HepG2 (cell line): ENCODE measurements around the gene ANXA2. TPM values are rescaled to one million over a fixed set of nuclear protein-coding genes. Genes with fewer than 3 reads are reported as not detected.

Source experiments
- ATAC-seq: fragments of 200-7000 bp; cut with Tn5 transposase; 3 replicates; pipeline ENCODE4 v1.9.1; 2020; ENCODE audit warnings: mild to moderate bottlenecking, moderate library complexity
- BruUV-seq: library from RNA; stranded (reverse); fragments of 400-500 nt; replicated peaks from 2 replicates; lab custom pipeline; 2021; lab: Mats Ljungman, UMichigan
- CTCF ChIA-PET: fragments of 300-600 bp; formaldehyde crosslinking; extraction: SDS; loops from one replicate; lab custom pipeline; 2021; ENCODE audit warnings: low total read pairs, inconsistent platforms, low intra/inter-chr PET ratio; lab: Yijun Ruan, JAX
- POLR2A ChIA-PET: fragments of 350-600 bp; sonication (Branson Sonifier 250); formaldehyde crosslinking; loops from one replicate; lab custom pipeline; 2020; ENCODE audit warnings: antibody characterized with exemption, inconsistent platforms; lab: Yijun Ruan, JAX
- DNase-seq: peaks from one replicate; pipeline ENCODE4 v3.0.0-alpha.2; 2015; ENCODE audit warnings: low spot score
- FAIRE-seq: peaks from 3 replicates; lab custom pipeline; 2011; peaks lifted over from hg19 to GRCh38; lab: Jason Lieb, UNC
- H2AFZ ChIP-seq: one replicate; pipeline ENCODE4 v1.6.1; 2011; ENCODE audit warnings: low read length, inconsistent platforms
- H3K27ac ChIP-seq: fragments of 300-600 bp; 3 replicates; pipeline ENCODE4 v1.8.0; 2011; ENCODE audit warnings: mixed run types, mild to moderate bottlenecking, mixed read lengths, low read length, inconsistent platforms; ENCODE audit not compliant: insufficient read depth; ENCODE audit errors: extremely low read length
- H3K27me3 ChIP-seq, 2 experiments: fragments of 200-600 bp in 1 of 2; 2 replicates in 1 of 2; 3 replicates in 1 of 2; pipeline versions ENCODE4 v1.6.0 to v1.8.0; 2011; ENCODE audit warnings: low read length in 2 of 2, mild to moderate bottlenecking in 2 of 2, moderate library complexity in 2 of 2, inconsistent platforms in 1 of 2; ENCODE audit not compliant: insufficient read depth in 2 of 2, control insufficient read depth in 1 of 2
- H3K36me3 ChIP-seq, 2 experiments: fragments of 200-600 bp in 1 of 2; replicated peaks in 1 of 2; 2 replicates in 1 of 2; 3 replicates in 1 of 2; pipeline versions ENCODE4 v1.5.1 to v1.8.0; 2011; ENCODE audit warnings: low read length in 2 of 2, inconsistent platforms in 1 of 2; ENCODE audit not compliant: insufficient read depth in 2 of 2, control insufficient read depth in 1 of 2
- H3K4me1 ChIP-seq: 2 replicates; pipeline ENCODE4 v1.5.1; 2012; ENCODE audit warnings: low read length, inconsistent platforms; ENCODE audit not compliant: insufficient read depth
- H3K4me2 ChIP-seq: 2 replicates; pipeline ENCODE4 v1.6.0; 2011; ENCODE audit warnings: low read depth, low read length, inconsistent platforms
- H3K4me3 ChIP-seq, 3 experiments: fragments of 200-600 bp in 1 of 3; sonication (generic), shearing (Covaris generic) in 1 of 3; replicated peaks in 1 of 3; 2 replicates each; pipeline ENCODE4 v1.5.1; 2011 to 2016; ENCODE audit warnings: low read length in 3 of 3, inconsistent platforms in 2 of 3, low read depth in 2 of 3, mild to moderate bottlenecking in 2 of 3, control low read depth in 1 of 3, mixed read lengths in 1 of 3; ENCODE audit not compliant: insufficient read depth in 1 of 3
- H3K79me2 ChIP-seq: one replicate; pipeline ENCODE4 v1.6.1; 2011; ENCODE audit warnings: low read length, inconsistent platforms; ENCODE audit not compliant: insufficient read depth
- H3K9ac ChIP-seq: 2 replicates; pipeline ENCODE4 v1.6.0; 2011; ENCODE audit warnings: mild to moderate bottlenecking, low read depth, low read length, inconsistent platforms; ENCODE audit not compliant: insufficient read depth
- H3K9me3 ChIP-seq: 2 replicates; pipeline ENCODE4 v1.5.1; 2012; ENCODE audit warnings: mild to moderate bottlenecking, low read length
- H4K20me1 ChIP-seq: 2 replicates; pipeline ENCODE4 v1.6.0; 2011; ENCODE audit warnings: inconsistent platforms, mild to moderate bottlenecking, low read length, moderate library complexity; ENCODE audit not compliant: insufficient read depth
- ARNTL ChIP-seq: sonication (generic); formaldehyde crosslinking; IDR thresholded peaks from 2 replicates; pipeline ENCODE4 v1.4.0; 2020; ENCODE audit warnings: mild to moderate bottlenecking, missing genetic modification reagents
- ATRX ChIP-seq: sonication (generic); formaldehyde crosslinking; IDR thresholded peaks from 2 replicates; pipeline ENCODE4 v1.4.0; 2020; ENCODE audit warnings: missing genetic modification reagents, borderline replicate concordance
- CHD4 ChIP-seq: fragments of 200-600 bp; sonication (generic); IDR thresholded peaks from 2 replicates; pipeline ENCODE4 v1.7.0; 2017; ENCODE audit warnings: mild to moderate bottlenecking, low read length, borderline replicate concordance
- CREB1 ChIP-seq, 2 experiments: fragments of 450-650 bp in 1 of 2; IDR thresholded peaks; 2 replicates each; pipeline ENCODE4 v1.6.1; 2016 to 2017; ENCODE audit warnings: control low read depth in 1 of 2, mild to moderate bottlenecking in 1 of 2, missing compliant biosample characterization in 1 of 2, missing genetic modification characterization in 1 of 2
- ESRRA ChIP-seq: sonication (generic); formaldehyde crosslinking; IDR thresholded peaks from 2 replicates; pipeline ENCODE4 v1.5.1; 2020; ENCODE audit warnings: mild to moderate bottlenecking, low read depth, missing genetic modification reagents
- LCORL ChIP-seq, 2 experiments: fragments of 450-650 bp in 1 of 2; sonication (generic) in 1 of 2; formaldehyde crosslinking in 1 of 2; IDR thresholded peaks; 2 replicates each; pipeline versions ENCODE4 v1.5.0 to v1.6.1; 2017 to 2020; ENCODE audit warnings: antibody characterized with exemption in 1 of 2, missing genetic modification reagents in 1 of 2
- MXD4 ChIP-seq: IDR thresholded peaks from 2 replicates; pipeline ENCODE4 v1.6.1; 2016; ENCODE audit warnings: mild to moderate bottlenecking, missing biosample characterization, missing genetic modification reagents
- MYNN ChIP-seq: sonication (generic); formaldehyde crosslinking; IDR thresholded peaks from 2 replicates; pipeline ENCODE4 v1.4.0; 2020; ENCODE audit warnings: mild to moderate bottlenecking, low read depth, missing genetic modification reagents
- NR2F6 ChIP-seq, 2 experiments: IDR thresholded peaks; 2 replicates each; pipeline ENCODE4 v1.6.1; 2016; ENCODE audit warnings: antibody characterized with exemption in 1 of 2, mild to moderate bottlenecking in 1 of 2
- RAD51 ChIP-seq: fragments of 450-650 bp; IDR thresholded peaks from 2 replicates; pipeline ENCODE4 v1.6.1; 2016; ENCODE audit warnings: borderline replicate concordance
- RFX3 ChIP-seq: IDR thresholded peaks from 2 replicates; pipeline ENCODE4 v1.6.1; 2016; ENCODE audit warnings: missing biosample characterization, missing genetic modification reagents
- RXRB ChIP-seq: IDR thresholded peaks from 2 replicates; pipeline ENCODE4 v1.6.1; 2016; ENCODE audit warnings: borderline replicate concordance, missing genetic modification reagents, missing compliant biosample characterization
- ZKSCAN8 ChIP-seq: IDR thresholded peaks from 2 replicates; pipeline ENCODE4 v1.6.1; 2016; ENCODE audit warnings: borderline replicate concordance, missing genetic modification reagents, missing compliant biosample characterization
- ZNF430 ChIP-seq: sonication (generic); formaldehyde crosslinking; IDR thresholded peaks from 2 replicates; pipeline ENCODE4 v1.9.0; 2021; ENCODE audit warnings: mild to moderate bottlenecking, missing genetic modification reagents
- WGBS: methylation state at CpG from one replicate; pipeline ENCODE4 v1.1.6; 2017; ENCODE audit warnings: low lambda C conversion rate; 5-methylcytosine and 5-hydroxymethylcytosine counted together
- in situ Hi-C: cut with HindIII; loops from 2 replicates; pipeline ENCODE4 v1.10.0; 2017; ENCODE audit warnings: low pct_unique_long_range_greater_than_20kb; ENCODE audit not compliant: extremely low pct_ligation_motif_present
- intact Hi-C: fragments of 100-400 bp; cut with micrococcal nuclease; formaldehyde crosslinking; loops from one replicate; pipeline ENCODE4 v1.10.0; 2022; ENCODE audit not compliant: unreplicated experiment
- polyA plus RNA-seq, 8 experiments: library from polyadenylated mRNA; depleted of rRNA in 3 of 8; stranded (reverse) in 7 of 8; unstranded in 1 of 8; fragments of >200 nt; fragmentation: Illumina TruSeq in 4 of 8; extraction: Trizol in 4 of 8; gene quantifications; 2 replicates each; pipeline versions ENCODE4 v1.2.1 to v1.2.3, GENCODE V29; 2011 to 2016; ENCODE audit warnings: low read depth in 4 of 8, missing spikeins in 1 of 8, mixed read lengths in 1 of 8; ENCODE audit not compliant: insufficient read depth in 1 of 8
- total RNA-seq, 5 experiments: library from RNA; depleted of rRNA; stranded (reverse); fragments of >200 nt; fragmentation: Illumina TruSeq; extraction: Trizol; gene quantifications; 2 replicates each; pipeline ENCODE4 v1.2.3, GENCODE V29; 2016; ENCODE audit warnings: low read depth in 1 of 5
- TF ChIP-seq, protein P1 (sequence below): sonication (generic); formaldehyde crosslinking; IDR thresholded peaks from 2 replicates; pipeline ENCODE4 v1.5.0; 2020; ENCODE audit warnings: missing genetic modification reagents
- TF ChIP-seq, protein P2 (sequence below): sonication (generic); formaldehyde crosslinking; IDR thresholded peaks from 2 replicates; pipeline ENCODE4 v1.5.1; 2020; ENCODE audit warnings: mild to moderate bottlenecking, moderate library complexity, missing genetic modification reagents

The ANXA2 gene
- total and polyA plus RNA-seq, 2 of the 13 experiments (the other 11 are each of a cell fraction or from before 2014, with no cell fraction given) = 196 to 613 TPM

DNA sequence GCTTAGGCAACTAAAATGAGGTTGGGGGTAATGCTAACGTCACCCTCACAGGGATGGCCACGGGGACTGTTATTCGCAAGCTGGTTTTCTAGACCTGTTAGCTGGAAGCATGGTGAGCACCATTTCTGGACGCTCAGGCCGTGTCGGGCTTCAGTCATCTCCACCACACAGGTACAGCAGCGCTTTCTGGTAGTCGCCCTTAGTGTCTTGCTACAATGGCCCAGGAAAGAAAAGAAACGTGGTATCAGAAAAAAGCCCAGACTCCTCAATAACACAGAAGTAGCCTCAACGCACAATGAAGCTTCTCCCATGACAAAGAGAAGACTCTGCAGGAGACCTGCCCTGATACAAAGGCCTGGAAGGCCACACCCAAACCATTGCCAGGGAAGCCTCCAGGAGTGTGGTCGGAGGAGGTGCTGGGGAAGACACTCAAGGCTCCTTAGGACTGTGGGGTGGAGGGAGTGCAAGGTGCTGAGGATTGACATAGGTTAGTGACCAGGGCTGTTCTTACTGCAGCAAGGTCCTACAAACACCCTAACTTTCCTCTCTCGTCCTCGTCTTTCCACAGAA lies 50.2 kb downstream of the ANXA2 start:
- FAIRE-seq (no peak), ATAC-seq (no peak), DNase-seq (no peak)
- intact Hi-C loops (no loop called here), in situ Hi-C loops (no loop called here)
- ChIA-PET POLR2A (no interaction called here), CTCF (no interaction called here)
- H4K20me1 ChIP-seq = no peaks in the 10 kb centered on the region
- WGBS = 87% methylated on average over 13 of the region's 13 CpGs
- H3K9ac ChIP-seq = no peak overlapping the region
- no peaks in the 10 kb centered on the region for H3K9me3 ChIP-seq
- no peaks in the 10 kb centered on the region for H3K79me2 ChIP-seq
- BruUV-seq = no TSS peak
- H3K36me3 ChIP-seq = peaks cover 27 to 47% of the 10 kb centered on the region in 2 experiments
- H3K4me2 ChIP-seq = no peak overlapping the region
- no peaks in the 10 kb centered on the region for H3K4me1 ChIP-seq
- H3K27ac ChIP-seq = no peak overlapping the region
- H2AFZ ChIP-seq = no peak overlapping the region
- TF ChIP-seq, protein P1, sequence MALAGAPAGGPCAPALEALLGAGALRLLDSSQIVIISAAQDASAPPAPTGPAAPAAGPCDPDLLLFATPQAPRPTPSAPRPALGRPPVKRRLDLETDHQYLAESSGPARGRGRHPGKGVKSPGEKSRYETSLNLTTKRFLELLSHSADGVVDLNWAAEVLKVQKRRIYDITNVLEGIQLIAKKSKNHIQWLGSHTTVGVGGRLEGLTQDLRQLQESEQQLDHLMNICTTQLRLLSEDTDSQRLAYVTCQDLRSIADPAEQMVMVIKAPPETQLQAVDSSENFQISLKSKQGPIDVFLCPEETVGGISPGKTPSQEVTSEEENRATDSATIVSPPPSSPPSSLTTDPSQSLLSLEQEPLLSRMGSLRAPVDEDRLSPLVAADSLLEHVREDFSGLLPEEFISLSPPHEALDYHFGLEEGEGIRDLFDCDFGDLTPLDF (CRISPR knock-in tag) = no peak
- TF ChIP-seq MXD4 = no peak
- no peak for TF ChIP-seq NR2F6 (IDR thresholded peaks at IDR 0.05)
- no peak for TF ChIP-seq NR2F6 (CRISPR knock-in tag; IDR thresholded peaks at IDR 0.05)
- TF ChIP-seq ARNTL (CRISPR knock-in tag) = no peak
- TF ChIP-seq, all 625 proteins: peak for 0
- Histone ChIP-seq H3K27me3 (no peaks in the 10 kb centered on the region), H3K4me3 (no peak overlapping the region)

DNA sequence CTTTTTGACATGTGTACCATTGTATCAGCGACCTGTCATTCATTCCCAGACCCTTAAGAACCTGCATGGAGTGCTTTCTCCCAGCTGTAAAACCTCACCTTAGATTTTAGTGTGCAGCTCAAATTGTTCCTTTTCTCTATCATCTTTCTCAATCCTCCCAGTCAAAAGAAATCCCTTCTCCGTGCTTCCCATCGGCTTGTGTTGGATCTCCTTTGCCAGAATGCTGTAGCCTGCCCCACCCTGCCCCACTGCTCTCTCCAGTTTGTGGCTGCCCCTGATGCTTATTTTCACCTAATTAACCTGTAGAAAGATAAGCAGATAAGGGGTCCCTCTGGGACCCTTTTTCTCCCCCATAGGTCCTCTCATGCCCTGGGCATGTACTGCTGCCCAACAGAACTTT lies 51.1 kb downstream of the ANXA2 start:
- no TSS peak for BruUV-seq
- ATAC-seq (no peak), DNase-seq (no peak), FAIRE-seq (no peak)
- H2AFZ ChIP-seq = no peak overlapping the region
- WGBS = 96% methylated on average over 3 of the region's 3 CpGs
- H3K27ac ChIP-seq = no peak overlapping the region
- in situ Hi-C loops = no loop called here
- H3K79me2 ChIP-seq = no peaks in the 10 kb centered on the region
- H3K4me1 ChIP-seq = no peaks in the 10 kb centered on the region
- H3K4me2 ChIP-seq = no peak overlapping the region
- intact Hi-C loops = no loop called here
- no peak for TF ChIP-seq ZKSCAN8 (CRISPR knock-in tag)
- no peak for TF ChIP-seq LCORL (IDR thresholded peaks at IDR 0.05)
- no peak for TF ChIP-seq LCORL (CRISPR knock-in tag; IDR thresholded peaks at IDR 0.05)
- no peak for TF ChIP-seq RXRB (CRISPR knock-in tag)
- no peak for TF ChIP-seq ESRRA (CRISPR knock-in tag)
- TF ChIP-seq, protein P2, sequence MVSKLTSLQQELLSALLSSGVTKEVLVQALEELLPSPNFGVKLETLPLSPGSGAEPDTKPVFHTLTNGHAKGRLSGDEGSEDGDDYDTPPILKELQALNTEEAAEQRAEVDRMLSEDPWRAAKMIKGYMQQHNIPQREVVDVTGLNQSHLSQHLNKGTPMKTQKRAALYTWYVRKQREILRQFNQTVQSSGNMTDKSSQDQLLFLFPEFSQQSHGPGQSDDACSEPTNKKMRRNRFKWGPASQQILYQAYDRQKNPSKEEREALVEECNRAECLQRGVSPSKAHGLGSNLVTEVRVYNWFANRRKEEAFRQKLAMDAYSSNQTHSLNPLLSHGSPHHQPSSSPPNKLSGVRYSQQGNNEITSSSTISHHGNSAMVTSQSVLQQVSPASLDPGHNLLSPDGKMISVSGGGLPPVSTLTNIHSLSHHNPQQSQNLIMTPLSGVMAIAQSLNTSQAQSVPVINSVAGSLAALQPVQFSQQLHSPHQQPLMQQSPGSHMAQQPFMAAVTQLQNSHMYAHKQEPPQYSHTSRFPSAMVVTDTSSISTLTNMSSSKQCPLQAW = no peak
- TF ChIP-seq CREB1 (IDR thresholded peaks at IDR 0.05) = no peak
- TF ChIP-seq CREB1 (CRISPR knock-in tag; IDR thresholded peaks at IDR 0.05) = no peak
- TF ChIP-seq CHD4 = no peak
- no peak for TF ChIP-seq RAD51
- TF ChIP-seq ZNF430 (CRISPR knock-in tag) = no peak
- no peak for TF ChIP-seq RFX3 (CRISPR knock-in tag)
- TF ChIP-seq ATRX (CRISPR knock-in tag) = no peak
- no peak for TF ChIP-seq MYNN (CRISPR knock-in tag)
- H3K9ac ChIP-seq = no peak overlapping the region
- POLR2A ChIA-PET = no interaction called here
- no peaks in the 10 kb centered on the region for H3K27me3 ChIP-seq
- H3K9me3 ChIP-seq = no peaks in the 10 kb centered on the region
- no peak overlapping the region for H3K4me3 ChIP-seq
- CTCF ChIA-PET = no interaction called here
- H3K36me3 ChIP-seq = peaks cover 25 to 38% of the 10 kb centered on the region in 2 experiments
- no peaks in the 10 kb centered on the region for H4K20me1 ChIP-seq
